A549 (cell line): Measurements from ENCODE around the gene SGCE.

Source experiments
- EP300 ChIP-seq, 2 experiments: fragments of >200 bp; sonication (Bioruptor Twin); formaldehyde crosslinking; IDR thresholded peaks; 2 replicates in 1 of 2; 3 replicates in 1 of 2; pipeline ENCODE4 v1.6.1; 2016 to 2017
- HEYL ChIP-seq: fragments of 250-450 bp; sonication (Bioruptor Pico); IDR thresholded peaks from 2 replicates; pipeline ENCODE4 v1.8.0; 2021; ENCODE audit warnings: mild to moderate bottlenecking, moderate library complexity
- MAFK ChIP-seq: fragments of 450-650 bp; IDR thresholded peaks from 2 replicates; pipeline ENCODE4 v1.6.1; 2014; ENCODE audit not compliant: partially characterized antibody
- MAZ ChIP-seq: fragments of 150-350 bp; IDR thresholded peaks from 2 replicates; pipeline ENCODE4 v1.6.1; 2014; ENCODE audit warnings: antibody characterized with exemption, low read depth, low read length, borderline replicate concordance
- POLR2A ChIP-seq: IDR thresholded peaks from 2 replicates; pipeline ENCODE4 v1.6.1; 2012; ENCODE audit warnings: mild to moderate bottlenecking, low read length
- POLR2AphosphoS2 ChIP-seq: conservative IDR thresholded peaks from 2 replicates; pipeline ENCODE4 v1.6.1; 2012; ENCODE audit warnings: low read length, improper control_type of control experiment, inconsistent platforms
- RAD21 ChIP-seq, 2 experiments: fragments of >200 bp in 1 of 2; sonication (Bioruptor Twin) in 1 of 2; formaldehyde crosslinking in 1 of 2; IDR thresholded peaks in 1 of 2; conservative IDR thresholded peaks in 1 of 2; 2 replicates in 1 of 2; 3 replicates in 1 of 2; pipeline ENCODE4 v1.6.1; 2012 to 2018; ENCODE audit warnings: inconsistent platforms in 1 of 2
- RFX5 ChIP-seq: fragments of 450-650 bp; IDR thresholded peaks from 2 replicates; pipeline ENCODE4 v1.7.1; 2014; ENCODE audit warnings: antibody characterized with exemption, mild to moderate bottlenecking, moderate library complexity
- RNF2 ChIP-seq: fragments of 200-600 bp; sonication (generic); IDR thresholded peaks from 2 replicates; pipeline ENCODE4 v1.6.1; 2016; ENCODE audit warnings: low read depth, mild to moderate bottlenecking, antibody characterized with exemption, moderate library complexity, borderline replicate concordance
- TP53 ChIP-seq: fragments of 250-450 bp; sonication (Bioruptor Pico); IDR thresholded peaks from 2 replicates; pipeline ENCODE4 v1.5.0; 2021; ENCODE audit warnings: mild to moderate bottlenecking, moderate library complexity
- TF ChIP-seq, protein P1 (sequence below): fragments of 450-650 bp; IDR thresholded peaks from 2 replicates; pipeline ENCODE4 v1.6.1; 2014; ENCODE audit warnings: antibody characterized with exemption
- TF ChIP-seq, protein P2 (sequence below): fragments of >200 bp; sonication (Bioruptor Twin); formaldehyde crosslinking; IDR thresholded peaks from 3 replicates; pipeline ENCODE4 v1.5.1; 2016
- TF ChIP-seq, protein P3 (sequence below): fragments of 200-600 bp; sonication (generic); IDR thresholded peaks from 2 replicates; pipeline ENCODE4 v1.6.1; 2016; ENCODE audit warnings: antibody characterized with exemption, mild to moderate bottlenecking, moderate library complexity

DNA sequence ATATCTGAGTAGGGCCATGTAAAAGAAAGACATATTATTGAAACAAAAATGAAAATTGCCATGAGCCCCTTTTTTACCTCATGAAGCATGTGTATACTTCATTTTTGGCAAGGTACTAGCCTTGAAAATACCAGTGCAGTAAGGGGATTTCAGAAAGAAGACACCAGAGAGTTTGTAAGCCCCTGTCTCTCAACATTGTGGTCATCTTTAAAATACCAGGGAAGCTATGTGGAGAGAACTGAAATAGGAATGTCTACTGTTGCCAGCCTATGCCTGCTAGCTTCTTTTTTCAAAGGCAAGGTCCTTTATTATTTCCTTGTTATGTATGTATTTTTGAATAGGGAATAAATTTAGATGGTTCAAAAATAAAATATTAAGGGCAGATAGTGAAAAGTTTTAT lies 88.5 kb downstream of the SGCE start:
- TF ChIP-seq HEYL (CRISPR knock-in tag) (no peak), POLR2A (no peak), MAFK (no peak), POLR2AphosphoS2 (no peak), RFX5 (no peak), RNF2 (no peak), EP300 (IDR thresholded peaks at IDR 0.05) (no peak), MAZ (no peak), TP53 (no peak), RAD21 (conservative IDR thresholded peaks at IDR 0.05 in 1 of 2, IDR thresholded peaks at IDR 0.05 in 1 of 2) (no peak)
- TF ChIP-seq, protein P1, sequence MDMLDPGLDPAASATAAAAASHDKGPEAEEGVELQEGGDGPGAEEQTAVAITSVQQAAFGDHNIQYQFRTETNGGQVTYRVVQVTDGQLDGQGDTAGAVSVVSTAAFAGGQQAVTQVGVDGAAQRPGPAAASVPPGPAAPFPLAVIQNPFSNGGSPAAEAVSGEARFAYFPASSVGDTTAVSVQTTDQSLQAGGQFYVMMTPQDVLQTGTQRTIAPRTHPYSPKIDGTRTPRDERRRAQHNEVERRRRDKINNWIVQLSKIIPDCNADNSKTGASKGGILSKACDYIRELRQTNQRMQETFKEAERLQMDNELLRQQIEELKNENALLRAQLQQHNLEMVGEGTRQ: no peak
- TF ChIP-seq, protein P2, sequence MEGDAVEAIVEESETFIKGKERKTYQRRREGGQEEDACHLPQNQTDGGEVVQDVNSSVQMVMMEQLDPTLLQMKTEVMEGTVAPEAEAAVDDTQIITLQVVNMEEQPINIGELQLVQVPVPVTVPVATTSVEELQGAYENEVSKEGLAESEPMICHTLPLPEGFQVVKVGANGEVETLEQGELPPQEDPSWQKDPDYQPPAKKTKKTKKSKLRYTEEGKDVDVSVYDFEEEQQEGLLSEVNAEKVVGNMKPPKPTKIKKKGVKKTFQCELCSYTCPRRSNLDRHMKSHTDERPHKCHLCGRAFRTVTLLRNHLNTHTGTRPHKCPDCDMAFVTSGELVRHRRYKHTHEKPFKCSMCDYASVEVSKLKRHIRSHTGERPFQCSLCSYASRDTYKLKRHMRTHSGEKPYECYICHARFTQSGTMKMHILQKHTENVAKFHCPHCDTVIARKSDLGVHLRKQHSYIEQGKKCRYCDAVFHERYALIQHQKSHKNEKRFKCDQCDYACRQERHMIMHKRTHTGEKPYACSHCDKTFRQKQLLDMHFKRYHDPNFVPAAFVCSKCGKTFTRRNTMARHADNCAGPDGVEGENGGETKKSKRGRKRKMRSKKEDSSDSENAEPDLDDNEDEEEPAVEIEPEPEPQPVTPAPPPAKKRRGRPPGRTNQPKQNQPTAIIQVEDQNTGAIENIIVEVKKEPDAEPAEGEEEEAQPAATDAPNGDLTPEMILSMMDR: no peak
- TF ChIP-seq, protein P3, sequence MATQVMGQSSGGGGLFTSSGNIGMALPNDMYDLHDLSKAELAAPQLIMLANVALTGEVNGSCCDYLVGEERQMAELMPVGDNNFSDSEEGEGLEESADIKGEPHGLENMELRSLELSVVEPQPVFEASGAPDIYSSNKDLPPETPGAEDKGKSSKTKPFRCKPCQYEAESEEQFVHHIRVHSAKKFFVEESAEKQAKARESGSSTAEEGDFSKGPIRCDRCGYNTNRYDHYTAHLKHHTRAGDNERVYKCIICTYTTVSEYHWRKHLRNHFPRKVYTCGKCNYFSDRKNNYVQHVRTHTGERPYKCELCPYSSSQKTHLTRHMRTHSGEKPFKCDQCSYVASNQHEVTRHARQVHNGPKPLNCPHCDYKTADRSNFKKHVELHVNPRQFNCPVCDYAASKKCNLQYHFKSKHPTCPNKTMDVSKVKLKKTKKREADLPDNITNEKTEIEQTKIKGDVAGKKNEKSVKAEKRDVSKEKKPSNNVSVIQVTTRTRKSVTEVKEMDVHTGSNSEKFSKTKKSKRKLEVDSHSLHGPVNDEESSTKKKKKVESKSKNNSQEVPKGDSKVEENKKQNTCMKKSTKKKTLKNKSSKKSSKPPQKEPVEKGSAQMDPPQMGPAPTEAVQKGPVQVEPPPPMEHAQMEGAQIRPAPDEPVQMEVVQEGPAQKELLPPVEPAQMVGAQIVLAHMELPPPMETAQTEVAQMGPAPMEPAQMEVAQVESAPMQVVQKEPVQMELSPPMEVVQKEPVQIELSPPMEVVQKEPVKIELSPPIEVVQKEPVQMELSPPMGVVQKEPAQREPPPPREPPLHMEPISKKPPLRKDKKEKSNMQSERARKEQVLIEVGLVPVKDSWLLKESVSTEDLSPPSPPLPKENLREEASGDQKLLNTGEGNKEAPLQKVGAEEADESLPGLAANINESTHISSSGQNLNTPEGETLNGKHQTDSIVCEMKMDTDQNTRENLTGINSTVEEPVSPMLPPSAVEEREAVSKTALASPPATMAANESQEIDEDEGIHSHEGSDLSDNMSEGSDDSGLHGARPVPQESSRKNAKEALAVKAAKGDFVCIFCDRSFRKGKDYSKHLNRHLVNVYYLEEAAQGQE: no peak
